ENCODE measurements around the gene TIAM2.

DNA sequence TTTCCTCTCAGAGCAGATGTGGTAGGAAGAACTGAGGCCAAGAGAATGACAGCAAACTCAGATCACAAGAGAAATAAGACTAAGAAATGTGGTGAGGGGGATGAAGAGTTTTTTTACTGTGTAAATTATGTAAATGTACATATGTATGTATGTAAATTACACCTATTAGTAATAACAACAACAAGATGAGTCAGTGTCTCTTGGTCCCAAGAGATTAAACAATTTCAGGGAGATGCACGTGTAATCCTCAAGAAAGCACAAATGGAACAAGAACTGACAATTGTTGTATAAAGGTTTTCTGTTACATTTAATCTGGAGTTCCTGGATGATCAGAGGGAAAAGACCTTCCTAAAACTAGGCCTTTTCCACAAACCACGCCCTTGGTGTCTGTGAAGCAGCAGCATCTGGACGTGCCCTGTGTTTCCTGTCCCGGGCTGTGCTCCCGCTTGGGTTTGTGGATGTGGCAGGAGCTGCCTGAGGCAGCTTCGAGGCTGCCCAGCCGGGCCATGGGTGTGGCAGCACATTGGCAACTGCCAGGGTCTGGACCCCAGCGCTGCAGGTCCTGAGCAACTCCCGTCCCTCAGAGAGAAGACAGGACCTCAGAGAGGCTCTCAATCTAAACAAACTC lies 269.7 kb downstream of the TIAM2 start:
- TF ChIP-seq, protein P1, sequence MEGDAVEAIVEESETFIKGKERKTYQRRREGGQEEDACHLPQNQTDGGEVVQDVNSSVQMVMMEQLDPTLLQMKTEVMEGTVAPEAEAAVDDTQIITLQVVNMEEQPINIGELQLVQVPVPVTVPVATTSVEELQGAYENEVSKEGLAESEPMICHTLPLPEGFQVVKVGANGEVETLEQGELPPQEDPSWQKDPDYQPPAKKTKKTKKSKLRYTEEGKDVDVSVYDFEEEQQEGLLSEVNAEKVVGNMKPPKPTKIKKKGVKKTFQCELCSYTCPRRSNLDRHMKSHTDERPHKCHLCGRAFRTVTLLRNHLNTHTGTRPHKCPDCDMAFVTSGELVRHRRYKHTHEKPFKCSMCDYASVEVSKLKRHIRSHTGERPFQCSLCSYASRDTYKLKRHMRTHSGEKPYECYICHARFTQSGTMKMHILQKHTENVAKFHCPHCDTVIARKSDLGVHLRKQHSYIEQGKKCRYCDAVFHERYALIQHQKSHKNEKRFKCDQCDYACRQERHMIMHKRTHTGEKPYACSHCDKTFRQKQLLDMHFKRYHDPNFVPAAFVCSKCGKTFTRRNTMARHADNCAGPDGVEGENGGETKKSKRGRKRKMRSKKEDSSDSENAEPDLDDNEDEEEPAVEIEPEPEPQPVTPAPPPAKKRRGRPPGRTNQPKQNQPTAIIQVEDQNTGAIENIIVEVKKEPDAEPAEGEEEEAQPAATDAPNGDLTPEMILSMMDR (IDR thresholded peaks at IDR 0.05): no peak
- no peak for TF ChIP-seq POLR2A (IDR thresholded peaks at IDR 0.05)

Measured in ovary (tissue), 3 donors.